K562 (cell line): ENCODE measurements around the gene PNKD. TPM values are rescaled to one million over a fixed set of nuclear protein-coding genes. Genes with fewer than 3 reads are reported as not detected.

Experiments
- ATAC-seq: fragments of 200-7000 bp; cut with Tn5 transposase; 3 replicates; pipeline ENCODE4 v1.9.1; 2020; ENCODE audit warnings: moderate library complexity
- BruUV-seq: library from RNA; stranded (reverse); fragments of 400-500 nt; replicated peaks from 2 replicates; lab custom pipeline; 2021; lab: Mats Ljungman, UMichigan
- CTCF ChIA-PET: fragments of 300-600 bp; formaldehyde crosslinking; extraction: SDS; loops from one replicate; lab custom pipeline; 2021; ENCODE audit warnings: low intra/inter-chr PET ratio; lab: Yijun Ruan, JAX
- POLR2A ChIA-PET: fragments of 300-600, 350-650 bp; sonication (Branson Sonifier 250); formaldehyde crosslinking; extraction: SDS; loops from one replicate; lab custom pipeline; 2021; ENCODE audit warnings: antibody characterized with exemption, inconsistent platforms; lab: Yijun Ruan, JAX
- DNase-seq, 4 experiments: peaks; one replicate each; pipeline versions ENCODE4 v3.0.0 to v3.0.0-alpha.2; 2011 to 2018; ENCODE audit warnings: low spot score in 3 of 4, mixed read lengths in 3 of 4; ENCODE audit errors: extremely low read depth in 1 of 4
- FAIRE-seq: peaks from 2 replicates; lab custom pipeline; 2011; peaks lifted over from hg19 to GRCh38; lab: Jason Lieb, UNC
- H2AFZ ChIP-seq: 2 replicates; pipeline ENCODE4 v1.6.0; 2011; ENCODE audit warnings: low read depth, low read length, control low read depth, inconsistent platforms
- H3K27ac ChIP-seq: fragments of 200-600 bp; 3 replicates; pipeline ENCODE4 v1.8.0; 2011; ENCODE audit warnings: low read depth, mild to moderate bottlenecking, control low read depth, inconsistent platforms, low read length, moderate library complexity, mixed read lengths; ENCODE audit errors: extremely low read depth
- H3K27me3 ChIP-seq, 2 experiments: fragments of 300-600 bp in 1 of 2; 2 replicates in 1 of 2; 3 replicates in 1 of 2; pipeline versions ENCODE4 v1.6.0 to v1.8.0; 2011; ENCODE audit warnings: inconsistent platforms in 2 of 2, low read length in 2 of 2, mild to moderate bottlenecking in 1 of 2, mixed read lengths in 1 of 2, moderate library complexity in 1 of 2; ENCODE audit not compliant: control insufficient read depth in 2 of 2, insufficient read depth in 2 of 2
- H3K36me3 ChIP-seq: fragments of 300-600 bp; 3 replicates; pipeline ENCODE4 v1.8.0; 2011; ENCODE audit warnings: mild to moderate bottlenecking, low read length, inconsistent platforms; ENCODE audit not compliant: control insufficient read depth, insufficient read depth
- H3K4me1 ChIP-seq, 2 experiments: fragments of 200-600 bp in 1 of 2; replicated peaks in 1 of 2; 2 replicates in 1 of 2; 3 replicates in 1 of 2; pipeline versions ENCODE4 v1.5.1 to v1.8.0; 2011; ENCODE audit warnings: inconsistent platforms in 2 of 2, low read length in 2 of 2, mild to moderate bottlenecking in 1 of 2, mixed read lengths in 1 of 2, moderate library complexity in 1 of 2; ENCODE audit not compliant: control insufficient read depth in 2 of 2, insufficient read depth in 2 of 2
- H3K4me2 ChIP-seq: 2 replicates; pipeline ENCODE4 v1.6.1; 2011; ENCODE audit warnings: low read length, control low read depth, inconsistent platforms, mixed read lengths; ENCODE audit not compliant: insufficient read depth
- H3K4me3 ChIP-seq: fragments of 200-600 bp; sonication (generic), shearing (Covaris generic); 2 replicates; pipeline ENCODE4 v1.5.1; 2016; ENCODE audit warnings: control low read depth, inconsistent platforms
- H3K79me2 ChIP-seq: fragments of 200-600 bp; 3 replicates; pipeline ENCODE4 v1.8.0; 2011; ENCODE audit warnings: low read length, inconsistent platforms; ENCODE audit not compliant: control insufficient read depth, insufficient read depth
- H3K9ac ChIP-seq, 2 experiments: 2 replicates each; pipeline versions ENCODE4 v1.6.0 to v1.6.1; 2011; ENCODE audit warnings: low read depth in 2 of 2, low read length in 2 of 2, control low read depth in 1 of 2, inconsistent platforms in 1 of 2, mild to moderate bottlenecking in 1 of 2, mixed read lengths in 1 of 2; ENCODE audit not compliant: insufficient read depth in 1 of 2
- H3K9me1 ChIP-seq: one replicate; pipeline ENCODE4 v1.6.0; 2011; ENCODE audit warnings: inconsistent platforms, mild to moderate bottlenecking, low read length, moderate library complexity; ENCODE audit not compliant: control insufficient read depth, insufficient read depth
- H3K9me3 ChIP-seq: replicated peaks from 2 replicates; pipeline ENCODE4 v1.5.1; 2011; ENCODE audit warnings: low read depth, low read length, inconsistent platforms; ENCODE audit not compliant: control insufficient read depth, insufficient read depth
- H4K20me1 ChIP-seq: replicated peaks from 2 replicates; pipeline ENCODE4 v1.6.1; 2011; ENCODE audit warnings: low read length, inconsistent platforms, mixed read lengths; ENCODE audit not compliant: control insufficient read depth, insufficient read depth
- ASH1L ChIP-seq: fragments of 450-650 bp; IDR thresholded peaks from 2 replicates; pipeline ENCODE4 v1.6.1; 2018; ENCODE audit warnings: borderline replicate concordance, mild to moderate bottlenecking, low read depth; ENCODE audit not compliant: partially characterized antibody
- CEBPG ChIP-seq, 3 experiments: fragments of 200-800 bp in 1 of 3; sonication (Bioruptor generic) in 1 of 3; sonication (generic) in 1 of 3; formaldehyde crosslinking in 1 of 3; IDR thresholded peaks in 2 of 3; conservative IDR thresholded peaks in 1 of 3; 2 replicates each; pipeline versions ENCODE4 v1.6.1 to v1.8.0; 2016 to 2022; ENCODE audit warnings: missing compliant biosample characterization in 2 of 3, missing genetic modification characterization in 2 of 3, mild to moderate bottlenecking in 1 of 3, missing genetic modification reagents in 1 of 3
- DIDO1 ChIP-seq: fragments of 450-650 bp; IDR thresholded peaks from 2 replicates; pipeline ENCODE4 v1.6.1; 2016; ENCODE audit warnings: low read depth, missing biosample characterization, missing genetic modification characterization
- E2F1 ChIP-seq: sonication (generic); formaldehyde crosslinking; IDR thresholded peaks from 2 replicates; pipeline ENCODE4 v1.8.1; 2023; ENCODE audit warnings: mild to moderate bottlenecking, missing genetic modification reagents, moderate library complexity
- ELF4 ChIP-seq: fragments of 450-650 bp; formaldehyde crosslinking; IDR thresholded peaks from 2 replicates; pipeline ENCODE4 v1.4.0; 2022; ENCODE audit warnings: missing genetic modification characterization
- ELK3 ChIP-seq: fragments of 450-650 bp; formaldehyde crosslinking; IDR thresholded peaks from 2 replicates; pipeline ENCODE4 v1.4.0; 2020; ENCODE audit warnings: mild to moderate bottlenecking
- ILF3 ChIP-seq: fragments of 450-650 bp; IDR thresholded peaks from 2 replicates; pipeline ENCODE4 v1.6.1; 2018; ENCODE audit warnings: antibody characterized with exemption, mild to moderate bottlenecking, moderate library complexity, borderline replicate concordance
- MCM2 ChIP-seq: fragments of 450-650 bp; IDR thresholded peaks from 2 replicates; pipeline ENCODE4 v1.6.1; 2017; ENCODE audit warnings: low read depth, mild to moderate bottlenecking
- MCM7 ChIP-seq, 2 experiments: fragments of 450-650 bp; IDR thresholded peaks; 2 replicates each; pipeline ENCODE4 v1.6.1; 2016 to 2018
- MECOM ChIP-seq: fragments of 250-450 bp; sonication (Bioruptor Pico); IDR thresholded peaks from 2 replicates; pipeline ENCODE4 v1.8.0; 2022; ENCODE audit warnings: inconsistent platforms
- MEIS2 ChIP-seq: fragments of 450-650 bp; IDR thresholded peaks from 2 replicates; pipeline ENCODE4 v1.6.1; 2014; ENCODE audit warnings: mild to moderate bottlenecking; ENCODE audit not compliant: partially characterized antibody
- MTA2 ChIP-seq: fragments of 450-650 bp; IDR thresholded peaks from 2 replicates; pipeline ENCODE4 v1.6.1; 2016; ENCODE audit warnings: low read depth
- NCOA6 ChIP-seq: fragments of 450-650 bp; IDR thresholded peaks from 2 replicates; pipeline ENCODE4 v1.6.1; 2017; ENCODE audit warnings: mild to moderate bottlenecking
- RNF219 ChIP-seq: fragments of 250-450 bp; sonication (Bioruptor Pico); IDR thresholded peaks from 2 replicates; pipeline ENCODE4 v1.5.0; 2022; ENCODE audit warnings: mild to moderate bottlenecking
- SMAD3 ChIP-seq: fragments of 450-650 bp; formaldehyde crosslinking; conservative IDR thresholded peaks from 2 replicates; pipeline ENCODE4 v1.4.0; 2020; ENCODE audit warnings: mild to moderate bottlenecking
- SNRNP70 ChIP-seq: fragments of 200-400 bp; formaldehyde crosslinking; optimal IDR thresholded peaks from 2 replicates; pipeline ENCODE3; 2017; ENCODE audit warnings: low read depth, low read length
- ZNF217 ChIP-seq: sonication (generic); formaldehyde crosslinking; IDR thresholded peaks from 2 replicates; pipeline ENCODE4 v1.8.0; 2022; ENCODE audit warnings: mild to moderate bottlenecking, missing genetic modification reagents
- WGBS: fragments of 100-300 bp; shearing (Covaris generic); methylation state at CpG from one replicate; pipeline ENCODE4 v1.1.6; 2016; ENCODE audit warnings: low coverage, mixed read lengths; ENCODE audit not compliant: insufficient coverage; ENCODE audit errors: missing lambda C conversion rate; 5-methylcytosine and 5-hydroxymethylcytosine counted together
- in situ Hi-C: fragments of 300-500 bp; cut with MboI; formaldehyde crosslinking; loops from 4 replicates; pipeline ENCODE4 v1.15.0; 2018; ENCODE audit warnings: inconsistent platforms, mixed read lengths
- intact Hi-C: fragments of 100-400 bp; cut with micrococcal nuclease; formaldehyde crosslinking; loops from 2 replicates; pipeline ENCODE4 v1.14.2; 2022
- polyA plus RNA-seq, 8 experiments: library from polyadenylated mRNA; depleted of rRNA in 4 of 8; stranded (reverse) in 5 of 8; unstranded in 3 of 8; fragments of >200 nt; fragmentation: Nextera tagmentation in 2 of 8; fragmentation: Illumina TruSeq in 1 of 8; extraction: Ambion mirVana in 2 of 8; extraction: Trizol in 1 of 8; gene quantifications; 2 replicates each; pipeline versions ENCODE4 v1.2.1 to v1.2.3, GENCODE V29; 2011 to 2014; ENCODE audit warnings: inconsistent platforms in 1 of 8, missing spikeins in 1 of 8
- total RNA-seq, 7 experiments: library from RNA; depleted of rRNA in 6 of 7; stranded (reverse); fragments of >200 nt in 6 of 7; fragmentation: Illumina TruSeq in 2 of 7; extraction: Trizol in 2 of 7; gene quantifications; 2 replicates each; pipeline versions ENCODE4 v1.2.1 to v1.2.3, GENCODE V29; 2011 to 2021; ENCODE audit warnings: low replicate concordance in 1 of 7

PNKD gene
- total and polyA plus RNA-seq, 9 of the 15 experiments (the other 6 are each of a cell fraction or from before 2014, with no cell fraction given), result 26.0 to 105 (median 60.1) TPM

- Histone ChIP-seq H3K27me3 (no peaks in the 10 kb centered on the region), H3K79me2 (no peaks in the 10 kb centered on the region), H3K4me2 (no peak overlapping the region), H3K4me1 (peaks cover 10 to 24% of the 10 kb centered on the region in 2 experiments), H3K4me3 (no peak overlapping the region), H3K9me1 (peaks cover 4% of the 10 kb centered on the region), H3K9ac (no peak overlapping the region; a peak in 1 of 4 replicates), H2AFZ (peak overlapping the region; percentile 96), H4K20me1 (no peaks in the 10 kb centered on the region), H3K36me3 (no peaks in the 10 kb centered on the region), H3K27ac (peak overlapping the region; percentile 66; the same call in 2 of the 3 replicates), H3K9me3 (no peaks in the 10 kb centered on the region)
- no peak for FAIRE-seq
- no TSS peak for BruUV-seq
- TF ChIP-seq E2F1 (CRISPR knock-in tag) (no peak), ILF3 (no peak), RNF219 (CRISPR knock-in tag) (no peak), ZNF217 (no peak), MCM7 (IDR thresholded peaks at IDR 0.05) (no peak), ELF4 (CRISPR knock-in tag) (no peak), SMAD3 (CRISPR knock-in tag) (no peak), MECOM (CRISPR knock-in tag) (no peak), MCM2 (no peak), ELK3 (no peak), SNRNP70 (no peak), ASH1L (no peak), NCOA6 (no peak), MEIS2 (no peak), DIDO1 (tag) (no peak), CEBPG (CRISPR knock-in tag; IDR thresholded peaks at IDR 0.05) (no peak), CEBPG (tag; conservative IDR thresholded peaks at IDR 0.05 in 1 of 2, IDR thresholded peaks at IDR 0.05 in 1 of 2) (no peak), MTA2 (no peak)
- no peak for DNase-seq
- in situ Hi-C loops (no loop called here), intact Hi-C loops (no loop called here)
- ATAC-seq, result no peak; the same call in 2 of the 3 replicates
- WGBS, result 50% methylated on average over 1 of the region's 1 CpG
- ChIA-PET CTCF (no interaction called here), POLR2A (interaction anchor here (0.7 kb wide), 1 partner anchor 136 kb away, joined by 3 read pairs; no protein-coding TSS in a partner anchor)
Measured at GRCh38 chr2:218317303-218317630, 46.9 kb downstream of the PNKD start.
